Neural cell (in vitro differentiated cells): ENCODE measurements around the gene NLRP6.
"Not testable (repeated sequence)": the region's sequence is repeated elsewhere in the genome, so short reads cannot be mapped to it uniquely, and the experiment has no call there.

Experiments used
- CTCF ChIP-seq: fragments of 450-650 bp; IDR thresholded peaks from 2 replicates; pipeline ENCODE4 v1.5.1; 2014; ENCODE audit warnings: antibody characterized with exemption, mild to moderate bottlenecking, moderate library complexity; ENCODE audit not compliant: poor library complexity, severe bottlenecking
- EP300 ChIP-seq: fragments of 450-650 bp; conservative IDR thresholded peaks from 2 replicates; pipeline ENCODE4 v1.6.1; 2014; ENCODE audit warnings: antibody characterized with exemption, mild to moderate bottlenecking, moderate library complexity; ENCODE audit not compliant: poor library complexity, severe bottlenecking
- EZH2 ChIP-seq: fragments of 200-600, 300-800 bp; shearing (Covaris generic), sonication (generic); IDR thresholded peaks from 2 replicates; pipeline ENCODE4 v1.6.1; 2014; ENCODE audit warnings: antibody characterized with exemption, low read length, borderline replicate concordance, mild to moderate bottlenecking; ENCODE audit not compliant: insufficient read depth, poor library complexity, severe bottlenecking
- MXI1 ChIP-seq: fragments of 450-650 bp; conservative IDR thresholded peaks from 2 replicates; pipeline ENCODE4 v1.6.1; 2014; ENCODE audit warnings: antibody characterized with exemption, mild to moderate bottlenecking; ENCODE audit not compliant: poor library complexity, severe bottlenecking
- POLR2AphosphoS5 ChIP-seq: IDR thresholded peaks from 2 replicates; pipeline ENCODE4 v1.6.1; 2012
- RAD21 ChIP-seq: fragments of 450-650 bp; conservative IDR thresholded peaks from 2 replicates; pipeline ENCODE4 v1.6.1; 2014; ENCODE audit warnings: antibody characterized with exemption, mild to moderate bottlenecking, moderate library complexity
- REST ChIP-seq: IDR thresholded peaks from 2 replicates; pipeline ENCODE4 v1.6.1; 2012; ENCODE audit warnings: borderline replicate concordance
- TAF1 ChIP-seq: IDR thresholded peaks from 2 replicates; pipeline ENCODE4 v1.6.1; 2012; ENCODE audit warnings: low read depth

DNA sequence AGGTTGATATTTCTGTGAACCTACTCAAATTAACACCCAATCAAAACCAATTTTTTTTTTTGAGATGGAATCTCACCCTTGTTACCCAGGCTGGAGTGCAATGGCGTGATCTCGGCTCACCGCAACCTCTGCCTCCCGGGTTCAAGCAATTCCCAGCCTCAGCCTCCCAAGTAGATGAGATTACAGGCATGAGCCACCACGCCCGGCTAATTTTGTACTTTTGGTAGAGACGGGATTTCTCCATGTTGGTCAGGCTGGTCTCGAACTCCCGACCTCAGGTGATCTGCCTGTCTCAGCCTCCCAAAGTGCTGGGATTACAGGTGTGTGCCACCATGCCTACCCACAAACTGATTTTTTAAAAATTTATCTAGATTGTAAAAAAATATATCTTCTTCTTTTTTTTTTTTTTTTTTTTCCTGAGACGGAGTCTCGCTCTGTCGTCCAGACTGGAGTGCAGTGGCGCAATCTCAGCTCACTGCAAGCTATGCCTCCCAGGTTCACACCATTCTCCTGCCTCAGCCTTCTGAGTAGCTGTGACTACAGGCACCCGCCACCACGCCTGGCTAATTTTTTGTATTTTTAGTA lies 50.4 kb downstream of the NLRP6 start:
- not testable (repeated sequence) for TF ChIP-seq CTCF, EP300, TAF1, POLR2AphosphoS5, EZH2, MXI1, RAD21, REST
